H1 (cell line): ENCODE results near the gene COL28A1. TPM values are rescaled to one million over a fixed set of nuclear protein-coding genes. Genes with fewer than 3 reads are reported as not detected.
A peak's percentile ranks its signal among the peaks of the same experiment; 100 is the strongest.

Experiments used
- CTCF ChIA-PET: fragments of 300-600 bp; sonication (Branson Sonifier 250); formaldehyde crosslinking; loops from one replicate; lab custom pipeline; 2021; ENCODE audit not compliant: partially characterized antibody; lab: Charles Lee
- POLR2A ChIA-PET: fragments of 300-600 bp; sonication (Branson Sonifier 250); formaldehyde crosslinking; loops from one replicate; lab custom pipeline; 2021; ENCODE audit warnings: inconsistent platforms; ENCODE audit not compliant: partially characterized antibody; lab: Charles Lee
- DNase-seq, 2 experiments: peaks; one replicate each; pipeline versions ENCODE4 v3.0.0 to v3.0.0-alpha.2; 2010 to 2022; ENCODE audit warnings: low spot score in 2 of 2, low read depth in 1 of 2, mixed read lengths in 1 of 2
- FAIRE-seq: peaks from 2 replicates; lab custom pipeline; 2011; peaks lifted over from hg19 to GRCh38; lab: Jason Lieb, UNC
- H2AFZ ChIP-seq: 2 replicates; pipeline ENCODE4 v1.8.1; 2012; ENCODE audit warnings: low read length, inconsistent platforms
- H2AK5ac ChIP-seq: 2 replicates; pipeline ENCODE4 v1.6.1; 2013; ENCODE audit warnings: low read depth, low read length
- H2BK120ac ChIP-seq: replicated peaks from 2 replicates; pipeline ENCODE3; 2013; ENCODE audit warnings: low read depth, low read length, inconsistent platforms
- H2BK12ac ChIP-seq: 2 replicates; pipeline ENCODE4 v1.6.1; 2013; ENCODE audit warnings: low read depth, low read length
- H2BK15ac ChIP-seq: 2 replicates; pipeline ENCODE4 v1.6.1; 2013; ENCODE audit warnings: low read length
- H2BK20ac ChIP-seq: 2 replicates; pipeline ENCODE4 v1.6.1; 2013; ENCODE audit warnings: low read length
- H2BK5ac ChIP-seq: 2 replicates; pipeline ENCODE4 v1.6.1; 2013; ENCODE audit warnings: low read depth, low read length
- H3K14ac ChIP-seq: 2 replicates; pipeline ENCODE4 v1.6.1; 2013; ENCODE audit warnings: inconsistent platforms; ENCODE audit not compliant: insufficient read length
- H3K18ac ChIP-seq: 2 replicates; pipeline ENCODE4 v1.6.1; 2013; ENCODE audit warnings: low read length; ENCODE audit errors: extremely low read depth
- H3K23ac ChIP-seq: 2 replicates; pipeline ENCODE4 v1.6.1; 2013; ENCODE audit warnings: inconsistent platforms; ENCODE audit not compliant: insufficient read length
- H3K23me2 ChIP-seq: 2 replicates; pipeline ENCODE4 v1.6.1; 2013; ENCODE audit warnings: low read depth, low read length
- H3K27ac ChIP-seq: 2 replicates; pipeline ENCODE4 v1.6.1; 2011; ENCODE audit warnings: low read depth, low read length, inconsistent platforms
- H3K27me3 ChIP-seq, 4 experiments: replicated peaks in 1 of 4; 1 replicate in 1 of 4; 2 replicates in 3 of 4; pipeline versions ENCODE4 v1.6.1 to v1.8.1; 2011 to 2013; ENCODE audit warnings: low read length in 3 of 4, mild to moderate bottlenecking in 3 of 4, inconsistent platforms in 2 of 4, mixed read lengths in 2 of 4, moderate library complexity in 1 of 4; ENCODE audit not compliant: control insufficient read depth in 3 of 4, insufficient read depth in 3 of 4; ENCODE audit errors: extremely low read depth in 1 of 4
- H3K36me3 ChIP-seq, 4 experiments: 2 replicates each; pipeline versions ENCODE4 v1.6.1 to v1.8.1; 2011 to 2013; ENCODE audit warnings: mild to moderate bottlenecking in 4 of 4, low read length in 3 of 4, moderate library complexity in 2 of 4, control low read depth in 1 of 4, inconsistent platforms in 1 of 4; ENCODE audit not compliant: insufficient read depth in 4 of 4, control insufficient read depth in 2 of 4
- H3K4ac ChIP-seq: replicated peaks from 2 replicates; pipeline ENCODE3; 2013; ENCODE audit warnings: low read length, low read depth, mixed read lengths, inconsistent platforms; ENCODE audit not compliant: insufficient read length
- H3K4me1 ChIP-seq, 4 experiments: replicated peaks in 1 of 4; 1 replicate in 1 of 4; 2 replicates in 3 of 4; pipeline versions ENCODE4 v1.6.1 to v1.8.1; 2011 to 2013; ENCODE audit warnings: low read length in 3 of 4, inconsistent platforms in 2 of 4, mixed read lengths in 1 of 4; ENCODE audit not compliant: insufficient read depth in 4 of 4, control insufficient read depth in 3 of 4
- H3K4me2 ChIP-seq, 2 experiments: 2 replicates each; pipeline versions ENCODE4 v1.6.1 to v1.8.1; 2011 to 2013; ENCODE audit warnings: low read depth in 2 of 2, low read length in 2 of 2, control low read depth in 1 of 2, inconsistent platforms in 1 of 2, mild to moderate bottlenecking in 1 of 2; ENCODE audit not compliant: insufficient read depth in 1 of 2
- H3K4me3 ChIP-seq, 4 experiments: fragments of 200-600, 300-600 bp in 1 of 4; sonication (generic), shearing (Covaris generic), sonication (Bioruptor Twin) in 1 of 4; 2 replicates each; pipeline versions ENCODE4 v1.5.1 to v1.8.1; 2011 to 2016; ENCODE audit warnings: low read length in 4 of 4, low read depth in 3 of 4, control low read depth in 2 of 4, inconsistent platforms in 2 of 4, mild to moderate bottlenecking in 2 of 4, mixed read lengths in 1 of 4, moderate library complexity in 1 of 4; ENCODE audit not compliant: insufficient read depth in 2 of 4; ENCODE audit errors: extremely low read depth in 1 of 4
- H3K56ac ChIP-seq: replicated peaks from 2 replicates; pipeline ENCODE3; 2013; ENCODE audit warnings: low read depth, mild to moderate bottlenecking, mixed read lengths, low read length, inconsistent platforms; ENCODE audit not compliant: insufficient read length
- H3K79me1 ChIP-seq: 2 replicates; pipeline ENCODE4 v1.6.1; 2013; ENCODE audit warnings: low read depth, low read length, control low read depth
- H3K79me2 ChIP-seq, 2 experiments: 2 replicates each; pipeline versions ENCODE4 v1.6.1 to v1.8.1; 2012 to 2013; ENCODE audit warnings: low read length in 2 of 2, mild to moderate bottlenecking in 2 of 2, inconsistent platforms in 1 of 2; ENCODE audit not compliant: insufficient read depth in 2 of 2, control insufficient read depth in 1 of 2
- H3K9ac ChIP-seq, 4 experiments: replicated peaks in 1 of 4; 1 replicate in 1 of 4; 2 replicates in 3 of 4; pipeline versions ENCODE4 v1.6.1 to v1.8.1; 2011 to 2013; ENCODE audit warnings: low read depth in 3 of 4, low read length in 3 of 4, control low read depth in 2 of 4, mild to moderate bottlenecking in 2 of 4, moderate library complexity in 2 of 4, inconsistent platforms in 1 of 4; ENCODE audit errors: extremely low read depth in 1 of 4
- H3K9me3 ChIP-seq, 2 experiments: 2 replicates each; pipeline versions ENCODE4 v1.6.1 to v1.8.1; 2012 to 2013; ENCODE audit warnings: mild to moderate bottlenecking in 2 of 2, moderate library complexity in 2 of 2, control low read depth in 1 of 2, inconsistent platforms in 1 of 2, low read depth in 1 of 2, low read length in 1 of 2, mixed read lengths in 1 of 2; ENCODE audit not compliant: insufficient read depth in 2 of 2
- H4K20me1 ChIP-seq, 2 experiments: replicated peaks in 1 of 2; 2 replicates each; pipeline versions ENCODE3 to v1.8.1; 2011 to 2013; ENCODE audit warnings: inconsistent platforms in 2 of 2, low read length in 2 of 2, mild to moderate bottlenecking in 1 of 2; ENCODE audit not compliant: insufficient read depth in 2 of 2, control insufficient read depth in 1 of 2
- H4K5ac ChIP-seq: 2 replicates; pipeline ENCODE4 v1.6.1; 2013; ENCODE audit warnings: low read length, low read depth, mixed read lengths, inconsistent platforms; ENCODE audit not compliant: insufficient read length
- H4K8ac ChIP-seq: 2 replicates; pipeline ENCODE4 v1.8.0; 2013; ENCODE audit warnings: mild to moderate bottlenecking, moderate library complexity, low read length, inconsistent platforms; ENCODE audit not compliant: insufficient read depth; ENCODE audit errors: extremely low read depth
- H4K91ac ChIP-seq: replicated peaks from 2 replicates; pipeline ENCODE3; 2013; ENCODE audit warnings: low read length, mixed read lengths, inconsistent platforms; ENCODE audit not compliant: insufficient read length
- ASH2L ChIP-seq: fragments of 200-600, 300-600 bp; sonication (generic); IDR thresholded peaks from one replicate; pipeline ENCODE4 v1.7.1; 2017; ENCODE audit warnings: low read length
- EP300 ChIP-seq, 2 experiments: IDR thresholded peaks; 1 replicate in 1 of 2; 2 replicates in 1 of 2; pipeline ENCODE4 v1.6.1; 2011 to 2012; ENCODE audit warnings: low read depth in 2 of 2, low read length in 2 of 2, mild to moderate bottlenecking in 2 of 2, borderline replicate concordance in 1 of 2, inconsistent platforms in 1 of 2, moderate library complexity in 1 of 2
- POU5F1 ChIP-seq: IDR thresholded peaks from 2 replicates; pipeline ENCODE4 v1.6.1; 2011; ENCODE audit warnings: low read depth, mild to moderate bottlenecking, low read length, moderate library complexity
- RBBP5 ChIP-seq: IDR thresholded peaks from 2 replicates; pipeline ENCODE4 v1.7.1; 2012; ENCODE audit warnings: low read depth, mild to moderate bottlenecking, inconsistent platforms, low read length, moderate library complexity, borderline replicate concordance
- SP1 ChIP-seq: IDR thresholded peaks from 2 replicates; pipeline ENCODE4 v1.6.1; 2011; ENCODE audit warnings: low read depth, low read length
- SP2 ChIP-seq: IDR thresholded peaks from 2 replicates; pipeline ENCODE4 v1.6.1; 2012; ENCODE audit warnings: mild to moderate bottlenecking, low read length, inconsistent platforms
- WGBS, 2 experiments: shearing (Covaris generic) in 1 of 2; methylation state at CpG; one replicate each; pipeline versions ENCODE4 v1.1.6 to v1.1.7; 2013 to 2015; ENCODE audit warnings: low lambda C conversion rate in 2 of 2, mixed read lengths in 2 of 2, inconsistent platforms in 1 of 2, low coverage in 1 of 2, missing lambda C conversion rate in 1 of 2; ENCODE audit not compliant: insufficient replicate concordance in 2 of 2, insufficient coverage in 1 of 2, insufficient read length in 1 of 2; ENCODE audit errors: extremely low coverage in 1 of 2, missing lambda C conversion rate in 1 of 2; 5-methylcytosine and 5-hydroxymethylcytosine counted together
- polyA plus RNA-seq, 7 experiments: library from polyadenylated mRNA; depleted of rRNA in 3 of 7; stranded (reverse) in 5 of 7; unstranded in 2 of 7; fragments of >200 nt in 5 of 7; fragments of 200-250 nt in 2 of 7; gene quantifications; 1 replicate in 5 of 7; 2 replicates in 1 of 7; 4 replicates in 1 of 7; pipeline versions ENCODE4 v1.2.1 to v1.2.3, GENCODE V29; 2011 to 2013; ENCODE audit warnings: missing spikeins in 2 of 7, mixed read lengths in 2 of 7
- total RNA-seq: library from RNA; stranded (reverse); fragmentation: NEBNext Ultra II Directional; extraction: Animal tissue kit (Norgen Biotek cat#: 25700); gene quantifications from 2 replicates; pipeline ENCODE4 v1.2.1, GENCODE V29; 2021

COL28A1 gene
- total and polyA plus RNA-seq, 2 of the 8 experiments (the other 6 are each of a cell fraction or from before 2014, with no cell fraction given): 0.22 to 0.38 TPM

DNA sequence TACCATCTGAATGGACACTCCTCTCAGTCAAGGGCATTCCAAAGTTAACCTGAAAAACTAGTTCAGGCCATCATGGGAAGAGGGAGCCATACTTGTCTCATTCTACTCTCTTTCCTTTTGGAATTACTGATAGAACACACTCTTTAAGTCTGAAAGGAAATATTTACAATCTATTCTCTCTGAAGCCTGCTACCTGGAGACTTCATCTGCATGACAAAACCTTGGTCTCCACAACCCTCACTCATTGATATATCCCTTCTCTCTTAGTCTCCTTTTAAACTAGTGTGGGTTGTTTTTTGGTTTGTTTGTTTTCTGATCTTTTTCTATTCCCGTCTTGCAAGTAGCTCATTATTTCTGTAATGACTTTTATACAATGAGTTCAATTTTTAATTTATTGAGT lies 183.8 kb downstream of the COL28A1 start:
- H3K4me1 ChIP-seq: peaks cover 2 to 15% (median 9%) of the 10 kb centered on the region in 4 experiments; a peak in 4 of 7 replicates
- H2AFZ ChIP-seq: no peak overlapping the region
- DNase-seq (no peak), FAIRE-seq (peak; percentile 55)
- H2BK12ac ChIP-seq: no peak overlapping the region
- H3K23ac ChIP-seq: no peak overlapping the region
- WGBS, 2 experiments: 46% methylated on average over 1 of the region's 1 CpG; no CpG with 5 or more reads in 1 of the 2 experiments
- H4K8ac ChIP-seq: no peak overlapping the region
- H3K4me3 ChIP-seq: peak overlapping the region in 1 of 4 experiments; percentile 17; a peak in 1 of 8 replicates
- no peak overlapping the region for H3K56ac ChIP-seq
- no peak overlapping the region for H4K5ac ChIP-seq
- no peak overlapping the region for H2BK5ac ChIP-seq
- no peaks in the 10 kb centered on the region for H3K23me2 ChIP-seq
- H3K9ac ChIP-seq: no peak overlapping the region
- 0 out of 4 replicates have a peak overlapping the region, but pooled peaks have one; percentile 0 to 2 for H3K4me2 ChIP-seq
- no peak overlapping the region; the same call in 1 of the 2 replicates for H2BK20ac ChIP-seq
- H3K9me3 ChIP-seq: peaks cover 9 to 13% of the 10 kb centered on the region in 2 experiments
- no peak overlapping the region for H3K18ac ChIP-seq
- TF ChIP-seq SP2: no peak
- peak in 1 of 2 experiments; percentile 11; a peak in 1 of 3 replicates for TF ChIP-seq EP300 (IDR thresholded peaks at IDR 0.05; ENCODE audit: borderline replicate concordance in 1 of 2, low read depth in 2 of 2, low read length in 2 of 2)
- 0 out of 2 replicates have a peak, but pooled peaks have one; percentile 38 for TF ChIP-seq SP1
- TF ChIP-seq POU5F1: peak; percentile 90
- no peak for TF ChIP-seq RBBP5
- TF ChIP-seq ASH2L: peak; percentile 29
- H3K79me2 ChIP-seq: no peaks in the 10 kb centered on the region
- no peaks in the 10 kb centered on the region for H3K27me3 ChIP-seq
- H3K14ac ChIP-seq: no peak overlapping the region
- no peaks in the 10 kb centered on the region for H3K79me1 ChIP-seq
- H3K27ac ChIP-seq: peak overlapping the region; percentile 58; the same call in 1 of the 2 replicates
- H2AK5ac ChIP-seq: no peak overlapping the region
- H2BK120ac ChIP-seq: peak overlapping the region; percentile 25
- H3K36me3 ChIP-seq: peaks cover 0 to 4% (median 1%) of the 10 kb centered on the region in 4 experiments; a peak in 2 of 8 replicates
- H3K4ac ChIP-seq: no peak overlapping the region
- H4K20me1 ChIP-seq: no peaks in the 10 kb centered on the region
- POLR2A ChIA-PET: interaction anchor here (0.9 to 2.2 kb wide), 2 partner anchors 142 to 151 kb away, joined by 3 to 7 read pairs; no protein-coding TSS in a partner anchor
- CTCF ChIA-PET: interaction anchor here (0.6 to 3.1 kb wide), 10 partner anchors 11 to 865 kb away, joined by 3 to 9 read pairs (median 3); no protein-coding TSS in a partner anchor
- no peak overlapping the region for H2BK15ac ChIP-seq
- H4K91ac ChIP-seq: peak overlapping the region; percentile 94
